ENCODE measurements around the gene GOLIM4.

GOLIM4 gene

GRCh38 chr3:168080022-168080421 is 15.7 kb downstream of the GOLIM4 start:
- H3K36me3 ChIP-seq (replicated peaks), result no peaks in the 10 kb centered on the region
- no peak for TF ChIP-seq CTCF (IDR thresholded peaks at IDR 0.05; ENCODE audit: low read depth, low read length, missing control alignments)
- no peak for DNase-seq
- H3K27me3 ChIP-seq (replicated peaks), result no peaks in the 10 kb centered on the region
- no peak overlapping the region for H3K4me3 ChIP-seq (ENCODE audit: low read depth, low read length)
- in situ Hi-C loops (cut with HindIII; ENCODE audit: low pct_ligation_motif_present, low sequenced_read_pairs), result no loop called here
- H3K27ac ChIP-seq, result no peak overlapping the region

- Histone ChIP-seq H3K27ac (no peak overlapping the region), H3K27me3 (replicated peaks) (no peaks in the 10 kb centered on the region), H3K4me3 (ENCODE audit: low read depth, low read length) (no peak overlapping the region), H3K36me3 (replicated peaks) (no peaks in the 10 kb centered on the region)
- no peak for DNase-seq
- in situ Hi-C loops (cut with HindIII; ENCODE audit: low pct_ligation_motif_present, low sequenced_read_pairs), result no loop called here
- no peak for TF ChIP-seq CTCF (IDR thresholded peaks at IDR 0.05; ENCODE audit: low read depth, low read length, missing control alignments)
Measured at GRCh38 chr3:168077091-168077490, 18.6 kb downstream of the GOLIM4 start.

- Histone ChIP-seq H3K27me3 (replicated peaks) (no peaks in the 10 kb centered on the region), H3K4me3 (ENCODE audit: low read depth, low read length) (no peak overlapping the region), H3K36me3 (replicated peaks) (no peaks in the 10 kb centered on the region), H3K27ac (peak overlapping the region; percentile 5)
- TF ChIP-seq CTCF (IDR thresholded peaks at IDR 0.05; ENCODE audit: low read depth, low read length, missing control alignments), result no peak
- no peak for DNase-seq
- in situ Hi-C loops (cut with HindIII; ENCODE audit: low pct_ligation_motif_present, low sequenced_read_pairs), result no loop called here
Measured at GRCh38 chr3:168073842-168074605, 21.7 kb downstream of the GOLIM4 start.

- Histone ChIP-seq H3K27ac (peak overlapping the region; percentile 35), H3K36me3 (replicated peaks) (no peaks in the 10 kb centered on the region), H3K4me3 (ENCODE audit: low read depth, low read length) (no peak overlapping the region), H3K27me3 (replicated peaks) (no peaks in the 10 kb centered on the region)
- in situ Hi-C loops (cut with HindIII; ENCODE audit: low pct_ligation_motif_present, low sequenced_read_pairs), result no loop called here
- DNase-seq, result no peak
- no peak for TF ChIP-seq CTCF (IDR thresholded peaks at IDR 0.05; ENCODE audit: low read depth, low read length, missing control alignments)
Measured at GRCh38 chr3:168072323-168072650, 23.4 kb downstream of the GOLIM4 start.

GRCh38 chr3:168071591-168072322 is 24.0 kb downstream of the GOLIM4 start:
- in situ Hi-C loops (cut with HindIII; ENCODE audit: low pct_ligation_motif_present, low sequenced_read_pairs), result no loop called here
- Histone ChIP-seq H3K27ac (peak overlapping the region; percentile 52), H3K4me3 (ENCODE audit: low read depth, low read length) (no peak overlapping the region), H3K27me3 (replicated peaks) (no peaks in the 10 kb centered on the region), H3K36me3 (replicated peaks) (no peaks in the 10 kb centered on the region)
- DNase-seq, result peak; percentile 80
- TF ChIP-seq CTCF (IDR thresholded peaks at IDR 0.05; ENCODE audit: low read depth, low read length, missing control alignments), result no peak

All from brain microvascular endothelial cell (primary cell).